COLO829 (cell line): ENCODE measurements around the gene APLF.
"Not testable (repeated sequence)": the region's sequence is repeated elsewhere in the genome, so short reads cannot be mapped to it uniquely, and the experiment has no call there.

Experiments
- DNase-seq: peaks from one replicate; pipeline ENCODE4 v3.0.0; 2012; ENCODE audit warnings: low spot score

Gene APLF

DNA sequence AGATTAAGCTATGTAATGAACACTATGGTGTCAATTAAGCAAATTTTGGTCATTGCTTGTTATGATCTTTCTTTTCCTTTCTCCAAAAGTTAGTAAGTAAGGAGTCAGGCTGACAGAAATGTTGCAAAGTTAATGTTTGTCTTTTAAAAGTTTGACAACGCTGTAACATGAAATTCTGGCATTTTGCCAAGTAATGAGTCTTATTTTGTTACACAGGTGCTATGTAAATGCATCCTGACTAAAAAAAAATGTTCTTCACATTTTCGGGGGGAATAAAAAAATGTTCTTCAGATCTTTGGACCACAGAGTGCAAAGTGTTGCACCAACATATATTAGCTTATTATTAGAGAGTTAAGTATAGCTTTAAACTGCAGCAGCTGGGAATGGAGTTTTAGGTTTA lies 121.2 kb downstream of the APLF start:
- DNase-seq = no peak

DNA sequence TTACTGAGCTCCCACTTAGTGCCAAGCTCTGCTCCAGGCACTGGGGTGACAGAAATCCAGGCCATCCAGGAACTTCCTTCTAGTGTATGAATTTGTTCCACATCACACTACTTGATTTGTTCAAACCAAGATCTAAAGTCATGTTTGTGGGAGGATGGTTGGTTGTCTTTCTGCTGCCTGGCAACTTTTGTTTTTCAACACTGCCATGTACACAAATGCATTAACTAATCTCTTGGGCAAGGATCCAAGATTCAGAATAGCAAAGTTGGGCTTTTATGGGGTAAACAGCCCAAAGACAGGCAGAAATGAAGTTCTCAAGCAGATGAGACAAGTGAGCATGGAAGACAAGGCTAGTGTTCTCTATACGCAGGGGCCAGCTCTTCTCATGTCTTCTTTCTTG lies 122.6 kb downstream of the APLF start:
- no peak for DNase-seq

DNA sequence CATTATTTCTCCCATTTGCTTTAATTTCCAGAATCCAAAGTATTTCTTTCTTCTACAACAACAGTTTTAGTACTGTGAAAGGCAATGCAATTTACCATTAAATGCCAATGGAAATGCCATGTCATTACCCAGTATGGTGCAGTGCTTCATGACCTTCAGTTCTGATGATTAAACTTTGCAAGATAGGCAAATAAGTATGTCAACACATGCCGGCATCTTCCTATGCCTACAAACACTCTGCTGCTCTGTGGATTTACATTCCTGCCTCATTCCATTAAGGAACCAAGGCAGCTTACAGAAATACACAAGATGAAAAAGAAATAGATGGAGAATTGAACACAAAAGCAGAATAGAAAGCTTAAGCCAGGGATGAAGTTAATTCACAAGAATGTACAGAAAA lies 123.3 kb downstream of the APLF start:
- no peak for DNase-seq

DNA sequence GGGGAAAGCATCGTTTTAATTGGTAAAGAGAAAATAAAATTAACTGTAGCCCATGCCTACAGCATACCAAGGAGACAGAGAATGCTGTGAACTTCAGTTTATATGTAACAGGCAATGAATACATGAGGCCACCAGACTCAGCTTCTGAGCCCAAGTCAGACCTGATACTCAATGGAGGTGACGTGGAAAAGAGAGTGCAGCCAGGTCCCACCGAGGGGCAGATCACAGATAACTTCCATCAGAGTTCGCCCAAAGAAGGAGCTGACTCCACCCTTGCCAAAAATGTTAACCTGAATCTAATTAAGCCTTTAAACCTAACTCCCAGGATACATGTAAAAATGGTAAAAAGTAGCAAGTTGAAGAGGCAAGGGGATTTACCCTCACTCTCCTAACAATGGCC lies 123.8 kb downstream of the APLF start:
- DNase-seq = no peak

DNA sequence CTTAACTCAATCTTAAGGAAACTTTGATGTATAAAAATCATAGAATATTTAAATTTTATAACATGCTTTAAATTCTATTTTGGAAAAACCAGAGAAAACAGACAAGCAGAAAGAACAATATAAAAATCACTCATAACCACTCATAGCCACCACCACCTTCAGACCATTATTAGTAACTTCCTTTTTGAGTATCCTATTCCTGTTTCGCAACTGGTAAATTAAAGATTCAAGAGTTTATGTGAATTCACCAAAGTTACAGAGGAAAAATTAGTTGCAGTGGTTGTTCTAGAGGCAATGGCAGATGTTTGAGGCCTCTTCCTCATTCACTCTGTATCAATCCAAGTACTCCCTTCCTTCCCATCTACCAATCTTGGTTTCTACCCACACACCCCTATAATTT lies 126.7 kb downstream of the APLF start:
- DNase-seq = no peak

DNA sequence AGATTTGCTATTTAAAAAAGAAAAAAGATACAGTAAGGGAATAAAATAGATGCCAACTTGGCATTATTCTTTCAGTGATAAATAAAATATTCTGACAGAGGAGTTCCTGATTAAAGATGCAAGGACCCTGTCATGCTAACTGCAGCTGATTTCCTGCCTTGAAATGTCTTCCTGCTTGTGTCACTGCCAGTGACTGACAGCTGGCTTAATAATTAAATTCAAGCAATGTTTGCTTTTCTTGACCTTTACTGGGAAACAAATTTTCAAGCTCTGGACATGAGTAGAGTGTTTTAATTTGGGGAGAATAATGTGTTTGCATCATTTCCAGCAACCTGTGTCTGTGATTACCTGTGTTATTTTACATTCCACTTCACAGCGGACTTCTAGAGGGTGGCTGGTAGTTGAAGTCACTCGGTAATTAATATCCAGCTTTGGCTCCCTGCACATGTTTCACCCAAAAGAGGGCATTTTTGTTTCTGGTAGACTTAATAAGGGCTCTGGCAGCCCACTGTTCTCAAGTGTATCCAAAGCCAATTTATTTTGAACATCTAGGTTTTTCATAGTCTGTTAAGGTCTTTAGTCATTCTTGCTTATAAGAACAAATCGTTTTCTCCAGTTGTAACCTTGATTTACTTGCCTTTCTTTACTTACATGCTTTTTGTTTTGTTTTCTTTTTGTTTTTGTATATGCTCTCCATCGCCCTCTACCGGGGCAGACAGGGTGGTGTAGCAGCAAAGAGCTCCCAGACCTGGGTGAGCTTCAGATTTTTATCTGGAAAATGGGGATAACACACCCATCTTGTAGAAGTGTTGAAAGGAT lies 127.5 kb downstream of the APLF start:
- peak; percentile 25 for DNase-seq

DNA sequence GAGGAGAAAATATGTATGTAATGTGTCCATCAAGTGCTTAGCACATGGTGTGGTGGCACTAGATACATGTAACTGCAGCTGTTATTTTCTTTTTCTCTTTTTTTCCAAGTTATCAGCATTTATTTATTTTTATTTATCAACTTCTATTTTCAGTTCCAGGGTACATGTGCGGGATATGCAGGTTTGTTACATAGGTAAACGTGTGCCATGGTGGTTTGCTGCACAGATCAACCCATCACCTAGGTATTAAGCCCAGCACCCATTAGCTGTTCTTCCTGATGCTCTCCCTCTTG lies 128.1 kb downstream of the APLF start:
- not testable (repeated sequence) for DNase-seq

DNA sequence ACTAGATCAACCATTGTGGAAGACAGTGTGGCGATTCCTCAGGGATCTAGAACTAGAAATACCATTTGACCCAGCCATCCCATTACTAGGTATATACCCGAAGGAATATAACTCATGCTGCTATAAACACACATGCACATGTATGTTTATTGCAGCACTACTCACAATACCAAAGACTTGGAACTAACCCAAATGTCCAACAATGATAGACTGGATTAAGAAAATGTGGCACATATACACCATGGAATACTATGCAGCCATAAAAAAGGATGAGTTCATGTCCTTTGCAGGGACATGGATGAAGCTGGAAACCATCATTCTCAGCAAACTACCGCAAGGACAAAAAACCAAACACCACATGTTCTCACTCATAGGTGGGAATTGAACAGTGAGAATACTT lies 133.1 kb downstream of the APLF start:
- not testable (repeated sequence) for DNase-seq

DNA sequence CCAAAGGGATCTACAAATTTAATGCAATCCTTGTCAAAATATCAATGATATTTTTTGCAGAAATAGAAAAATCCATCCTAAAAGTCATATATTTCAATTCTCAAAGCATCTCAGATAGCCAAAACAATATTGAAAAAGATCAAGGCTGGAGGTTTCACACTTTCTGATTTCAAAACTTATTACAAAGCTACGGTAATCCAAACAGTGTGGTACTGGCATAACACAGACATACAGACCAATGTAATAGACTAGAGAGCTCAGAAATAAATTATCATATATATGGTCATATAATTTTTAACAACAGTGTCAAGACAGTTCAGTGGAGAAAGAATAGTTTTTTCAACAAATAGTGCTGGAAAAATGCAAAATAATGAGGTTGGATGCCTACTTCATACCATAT lies 135.7 kb downstream of the APLF start:
- no peak for DNase-seq

DNA sequence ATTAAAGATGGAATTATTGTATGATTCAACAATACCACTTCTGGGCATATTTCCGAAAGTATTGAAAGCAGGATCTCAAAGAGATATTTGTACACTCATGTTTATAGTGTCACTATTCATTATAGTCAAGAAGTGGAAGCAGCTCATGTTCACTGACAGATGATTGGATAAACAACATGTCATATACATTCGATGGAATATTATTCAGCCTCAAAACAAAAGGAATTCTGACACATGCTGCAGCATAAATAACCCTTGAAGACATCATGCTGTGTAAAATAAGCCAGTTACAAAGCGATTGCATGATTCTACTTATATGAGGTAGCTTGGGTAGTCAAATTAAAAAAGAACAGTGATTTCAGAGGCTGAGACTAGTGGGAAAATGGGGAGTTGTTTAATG lies 136.7 kb downstream of the APLF start:
- DNase-seq = no peak

DNA sequence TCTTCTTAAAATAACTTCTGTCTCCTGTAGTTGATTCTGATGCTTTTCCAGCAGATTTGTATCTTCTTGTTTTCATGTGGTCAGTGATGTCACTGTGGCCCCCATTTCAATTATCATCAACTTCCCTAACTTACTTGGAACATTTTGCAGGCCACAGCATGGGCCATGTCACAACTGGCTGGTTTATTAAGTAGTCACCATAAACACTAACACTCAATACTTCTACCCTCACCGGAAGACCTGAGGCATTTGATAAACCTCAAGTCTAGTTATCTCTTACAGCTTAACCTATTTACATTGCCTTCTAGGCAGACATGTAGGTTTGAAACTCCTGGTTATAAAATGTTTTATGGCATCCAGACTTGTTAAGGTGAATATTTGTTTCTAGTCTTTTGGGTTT lies 138.6 kb downstream of the APLF start:
- DNase-seq = no peak

DNA sequence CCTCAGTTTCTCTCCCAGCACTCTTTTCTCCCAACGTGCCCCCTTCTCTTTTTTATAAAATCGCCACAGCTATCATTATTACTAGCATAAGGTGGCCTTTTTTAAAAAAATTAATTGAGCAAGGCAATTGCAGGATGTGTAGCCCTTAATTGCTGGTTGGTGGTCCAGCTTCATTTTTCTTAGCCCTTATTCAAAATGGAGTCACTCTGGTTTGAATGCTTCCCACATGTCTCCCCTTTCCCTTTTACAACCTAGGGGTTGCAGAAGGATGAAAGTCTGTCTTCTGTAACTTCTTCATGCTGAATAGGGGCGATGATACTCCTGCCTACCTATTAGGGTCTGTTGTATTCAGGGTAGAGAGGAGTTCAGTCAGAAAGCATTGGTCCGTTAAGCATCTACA lies 139.4 kb downstream of the APLF start:
- DNase-seq = no peak

DNA sequence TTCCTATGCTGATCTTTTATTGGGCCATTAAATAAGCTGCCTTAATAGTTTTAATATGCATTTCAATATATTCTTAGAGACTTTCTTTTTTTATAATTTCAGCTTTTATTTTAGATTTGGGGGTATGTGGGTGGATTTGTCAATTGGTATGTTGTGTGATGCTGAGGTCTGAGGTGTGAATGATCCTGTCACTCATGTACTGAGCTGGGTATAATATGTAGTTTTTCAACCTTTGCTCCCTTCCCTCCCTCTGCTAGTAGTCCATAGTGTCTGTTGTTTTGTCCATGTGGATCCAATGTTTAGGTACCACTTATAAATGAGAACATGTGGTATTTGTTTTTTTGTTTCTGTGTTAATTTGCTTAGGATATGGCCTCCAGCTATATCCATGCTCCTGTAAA lies 140.5 kb downstream of the APLF start:
- DNase-seq = no peak

DNA sequence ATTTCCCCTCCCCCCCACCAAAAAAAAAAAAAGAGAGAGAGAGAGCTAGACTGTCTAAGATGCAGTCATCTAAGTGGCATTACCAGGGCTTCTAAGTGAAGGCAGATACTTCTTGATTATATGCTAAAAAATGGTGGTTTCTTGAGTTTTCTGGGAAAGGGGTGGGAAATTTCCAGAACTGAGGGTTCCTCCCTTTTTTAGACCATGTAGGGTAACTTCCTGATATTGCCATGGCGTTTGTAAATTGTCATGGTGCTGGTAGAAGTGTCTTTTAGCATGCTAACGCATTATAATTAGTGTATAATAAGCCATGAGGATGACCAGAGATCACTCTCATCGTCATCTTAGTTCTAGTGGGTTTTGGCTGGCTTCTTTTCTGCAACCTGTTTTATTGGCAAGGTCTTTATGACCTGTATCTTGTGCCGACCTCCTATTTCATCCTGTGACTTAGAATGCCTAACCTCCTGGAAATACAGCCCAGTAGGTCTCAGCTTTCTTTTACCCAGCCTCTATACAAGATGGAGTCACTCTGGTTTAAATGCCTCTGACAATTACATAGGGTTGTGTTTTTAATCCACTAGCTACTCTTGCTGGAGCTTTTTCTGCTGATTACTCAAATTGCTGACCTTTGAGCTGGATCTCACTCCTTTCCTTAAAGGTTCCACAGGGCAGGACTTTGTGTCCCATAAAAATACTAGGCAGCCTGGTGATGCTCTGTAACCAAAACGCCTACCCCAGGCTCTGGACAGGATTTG lies 145.6 kb downstream of the APLF start:
- no peak for DNase-seq

DNA sequence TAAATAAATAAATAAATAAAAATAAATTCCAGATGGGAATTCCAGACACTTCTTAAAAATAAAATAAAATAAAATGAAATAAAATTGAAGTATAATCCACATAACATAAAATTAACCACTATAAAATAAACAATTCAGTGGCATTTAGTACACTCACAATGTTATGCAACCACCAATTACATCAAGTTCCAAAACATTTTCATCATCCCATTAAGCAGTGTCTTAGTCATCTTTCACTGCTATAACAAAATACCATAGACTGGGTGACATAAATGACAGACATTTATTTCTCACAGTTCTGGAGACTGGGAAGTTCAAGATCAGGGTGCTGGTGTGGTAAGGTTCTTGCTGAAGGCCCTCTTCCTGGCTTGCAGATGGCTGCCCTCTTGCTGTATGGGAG lies 153.4 kb downstream of the APLF start:
- no peak for DNase-seq

DNA sequence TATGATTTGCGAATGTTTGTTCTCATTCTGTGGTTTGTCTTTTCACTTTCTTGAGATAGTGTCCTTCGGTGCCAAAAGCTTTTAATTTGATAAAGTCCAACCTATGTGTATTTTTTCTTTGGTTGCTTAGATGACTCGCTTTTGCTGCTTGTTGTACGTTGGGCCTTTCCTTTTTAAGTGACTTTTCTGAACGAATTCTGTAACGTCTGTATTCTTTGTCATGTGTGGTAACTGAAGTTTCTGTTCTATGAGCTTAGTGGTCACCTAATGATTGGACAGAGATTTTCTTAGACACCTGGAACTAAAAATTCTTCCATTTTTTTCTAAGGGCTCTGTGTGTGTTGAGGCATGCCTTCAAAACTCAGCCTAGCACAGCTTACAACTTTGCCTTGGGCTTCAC lies 156.4 kb downstream of the APLF start:
- no peak for DNase-seq

DNA sequence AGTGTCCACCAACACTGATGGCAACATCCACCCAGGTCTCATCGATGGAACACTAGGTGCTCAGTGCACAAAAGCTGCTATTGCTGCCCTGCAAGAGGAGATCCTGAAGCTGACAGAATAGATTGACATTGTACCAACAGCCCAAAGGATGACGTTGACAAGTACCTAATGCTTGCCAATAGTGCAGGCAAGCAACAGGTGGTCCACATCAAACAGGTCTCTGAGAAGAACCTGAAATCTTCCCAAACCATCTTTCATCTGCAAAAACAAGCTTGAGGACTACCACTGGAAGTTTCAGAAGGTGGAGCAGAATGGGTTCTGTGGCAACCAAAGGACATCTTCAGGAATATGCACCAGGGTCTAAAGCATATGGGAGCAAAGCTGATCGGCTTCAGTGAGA lies 160.2 kb downstream of the APLF start:
- DNase-seq = no peak
